HTR-8/SVneo (cell line): ENCODE results near the gene CDK9.
"Not testable (repeated sequence)": the region's sequence is repeated elsewhere in the genome, so short reads cannot be mapped to it uniquely, and the experiment has no call there.

Source experiments
- DNase-seq: peaks from one replicate; pipeline ENCODE4 v3.0.0; 2011; ENCODE audit warnings: low spot score, mixed read lengths; ENCODE audit not compliant: insufficient read length
- FAIRE-seq: peaks from 2 replicates; lab custom pipeline; 2011; peaks lifted over from hg19 to GRCh38; lab: Jason Lieb, UNC

CDK9 gene

DNA sequence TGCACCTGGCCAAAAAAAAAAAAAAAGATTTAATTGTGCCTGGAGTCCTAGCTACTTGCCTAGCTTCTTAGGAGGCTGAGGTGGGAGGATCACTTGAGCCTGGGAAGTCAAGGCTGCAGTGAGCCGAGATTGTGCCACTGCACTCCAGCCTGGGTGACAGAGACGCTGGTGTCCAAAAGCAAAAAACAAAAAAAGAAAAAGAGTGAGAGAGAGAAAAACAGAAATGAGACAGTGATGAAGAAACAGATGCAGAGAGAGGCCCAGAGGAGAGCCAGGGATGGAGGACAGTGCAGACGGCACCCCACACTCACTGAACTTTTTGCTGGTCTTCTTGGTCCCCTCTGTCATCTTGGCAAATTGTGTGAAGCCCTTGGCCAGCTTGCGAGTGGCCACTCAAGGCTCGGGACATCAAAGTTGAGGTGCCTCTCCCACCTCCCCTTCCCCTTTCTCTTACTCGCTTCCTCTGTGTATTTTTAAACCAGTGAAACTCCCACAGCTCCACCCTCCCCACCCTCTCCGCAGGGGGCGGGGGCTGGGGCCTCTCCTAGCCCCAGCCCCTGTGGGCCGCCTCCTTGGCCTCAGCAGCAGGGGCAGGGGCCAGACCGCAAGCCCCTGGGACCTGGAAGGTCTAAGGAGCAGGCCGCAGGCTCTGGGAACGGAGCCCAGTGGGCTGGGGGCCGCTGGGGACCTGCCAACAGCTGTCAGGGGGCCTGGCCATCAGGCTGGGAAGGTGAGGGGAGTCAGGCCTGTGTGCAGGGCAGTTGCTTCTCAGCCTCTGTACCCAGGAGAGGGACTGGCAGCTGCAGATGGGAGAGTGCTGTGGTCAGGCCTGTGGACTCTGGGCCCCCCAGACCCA, 7.3 kb upstream of the CDK9 start, which contains the start of gene SH2D3C:
TSS of gene SH2D3C (minus strand) at position 387 of the 856 bp plus-strand sequence. CDS start at position 348, 39 bp downstream.
- no peak for DNase-seq
- FAIRE-seq, result no peak

DNA sequence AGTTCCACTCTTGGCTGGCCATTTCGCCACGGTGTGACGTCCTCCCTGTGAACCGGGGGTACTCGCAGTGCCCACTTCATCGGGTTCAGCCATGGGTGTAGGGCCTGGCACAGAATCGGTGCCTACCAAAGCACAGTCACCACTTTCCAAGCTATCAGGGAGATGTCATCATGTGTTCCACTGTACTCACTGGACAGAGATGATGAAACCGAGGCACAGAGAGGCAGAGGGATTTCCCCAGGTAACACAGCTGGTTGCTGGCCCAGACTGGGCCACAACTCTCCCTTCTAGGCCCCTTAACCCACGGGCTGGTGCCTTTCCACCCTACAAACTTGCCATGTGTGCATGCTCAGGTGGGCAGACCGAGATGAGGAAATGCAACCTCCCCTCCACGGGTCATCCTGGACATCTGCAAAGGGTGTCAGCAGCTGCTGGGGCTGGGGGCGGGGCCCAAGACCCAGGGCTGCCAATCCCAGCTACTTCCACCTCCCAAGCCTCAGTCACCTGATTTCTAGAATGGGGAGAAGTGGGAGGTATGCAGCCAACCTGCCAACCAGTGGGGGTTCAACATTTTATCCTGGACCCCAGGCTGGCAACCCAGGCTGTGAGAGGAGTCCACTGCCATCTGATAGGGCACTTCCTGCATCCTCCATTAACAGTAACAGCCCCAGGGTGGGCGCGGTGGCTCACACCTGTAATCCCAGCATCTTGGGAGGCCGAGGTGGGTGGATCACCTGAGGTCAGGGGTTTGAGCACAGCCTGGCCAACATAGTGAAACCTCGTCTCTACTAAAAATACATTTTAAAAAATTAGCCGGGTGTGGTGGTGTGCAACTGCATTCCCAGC, 6.5 kb upstream of the CDK9 start:
- no peak for DNase-seq
- no peak for FAIRE-seq

DNA sequence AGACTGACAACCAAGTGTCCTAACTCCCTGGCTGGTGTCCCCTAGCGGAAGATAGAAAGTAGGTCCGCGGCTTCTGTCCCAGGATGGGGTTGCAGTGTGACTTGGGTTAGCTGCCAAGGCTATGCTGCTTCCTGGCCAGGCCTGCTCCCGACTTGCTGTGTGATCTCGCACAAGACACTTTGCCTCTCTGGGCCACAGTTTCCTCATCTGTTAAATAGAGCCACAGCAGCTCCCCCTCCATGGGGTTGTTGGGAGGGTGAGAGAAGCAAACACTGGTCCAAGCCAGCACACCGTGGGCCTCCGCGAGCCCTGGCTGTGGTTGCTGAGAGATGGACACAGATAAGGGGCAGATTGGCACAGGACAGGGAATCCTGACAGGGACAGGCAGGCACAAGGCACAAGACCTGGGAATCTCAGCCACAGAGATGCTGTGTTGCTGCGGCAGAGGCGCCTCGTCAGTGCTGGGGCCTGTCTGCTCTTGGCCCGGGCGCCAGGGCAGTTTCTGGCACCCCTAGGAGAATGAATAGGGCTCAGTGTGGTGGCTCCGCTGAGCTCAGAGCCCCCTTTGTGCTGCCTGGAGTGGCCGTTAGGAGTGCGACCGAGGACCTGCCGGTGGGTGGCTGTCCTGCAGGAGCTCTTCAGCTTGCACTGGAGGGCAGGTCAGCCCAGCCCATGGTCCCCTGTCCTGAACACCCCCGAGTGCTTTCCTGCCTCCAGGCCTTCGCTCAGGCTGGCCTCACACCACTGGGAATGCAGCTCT, 5.5 kb upstream of the CDK9 start:
- FAIRE-seq, result no peak
- no peak for DNase-seq

DNA sequence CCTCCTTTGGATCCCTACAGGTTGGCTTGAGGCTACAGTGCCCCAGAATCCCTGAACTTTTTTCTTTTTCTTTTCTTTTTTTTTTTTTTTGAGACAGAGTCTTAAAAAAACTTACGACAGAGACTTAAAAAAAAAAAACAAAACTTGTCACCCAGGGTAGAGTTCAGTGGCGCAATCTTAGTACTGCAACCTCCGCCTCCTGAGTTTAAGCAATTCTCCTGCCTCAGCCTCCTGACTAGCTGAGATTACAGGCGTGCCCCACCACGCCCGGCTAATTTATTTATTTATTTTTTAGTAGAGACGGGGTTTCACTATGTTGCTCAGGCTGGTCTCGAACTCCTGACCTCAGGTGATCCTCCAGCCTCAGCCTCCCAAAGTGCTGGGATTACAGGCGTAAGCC, 4.9 kb upstream of the CDK9 start:
- not testable (repeated sequence) for DNase-seq

DNA sequence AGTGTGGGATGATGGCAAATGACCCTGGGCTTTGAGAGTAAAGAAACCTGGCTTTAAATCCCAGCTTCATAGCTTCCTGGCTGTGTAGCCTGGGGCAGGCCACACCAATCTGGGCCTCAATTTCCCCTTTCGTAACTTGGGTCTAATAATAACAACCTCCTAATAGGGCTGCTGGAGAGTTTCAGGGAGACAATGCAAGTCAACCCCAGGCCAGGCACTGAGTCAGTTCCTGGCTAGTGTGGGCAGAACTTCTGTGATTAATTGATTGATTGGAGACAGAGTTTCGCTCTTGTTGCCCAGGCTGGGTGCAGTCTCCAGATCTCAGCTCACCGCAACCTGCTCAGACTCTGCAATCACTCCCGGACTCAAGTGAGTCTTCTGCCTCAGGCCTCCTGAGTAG, 4.0 kb upstream of the CDK9 start:
- no peak for FAIRE-seq
- no peak for DNase-seq

More for the DNA sequence above, 4.9 kb upstream of the CDK9 start:
- not testable (repeated sequence) for FAIRE-seq

DNA sequence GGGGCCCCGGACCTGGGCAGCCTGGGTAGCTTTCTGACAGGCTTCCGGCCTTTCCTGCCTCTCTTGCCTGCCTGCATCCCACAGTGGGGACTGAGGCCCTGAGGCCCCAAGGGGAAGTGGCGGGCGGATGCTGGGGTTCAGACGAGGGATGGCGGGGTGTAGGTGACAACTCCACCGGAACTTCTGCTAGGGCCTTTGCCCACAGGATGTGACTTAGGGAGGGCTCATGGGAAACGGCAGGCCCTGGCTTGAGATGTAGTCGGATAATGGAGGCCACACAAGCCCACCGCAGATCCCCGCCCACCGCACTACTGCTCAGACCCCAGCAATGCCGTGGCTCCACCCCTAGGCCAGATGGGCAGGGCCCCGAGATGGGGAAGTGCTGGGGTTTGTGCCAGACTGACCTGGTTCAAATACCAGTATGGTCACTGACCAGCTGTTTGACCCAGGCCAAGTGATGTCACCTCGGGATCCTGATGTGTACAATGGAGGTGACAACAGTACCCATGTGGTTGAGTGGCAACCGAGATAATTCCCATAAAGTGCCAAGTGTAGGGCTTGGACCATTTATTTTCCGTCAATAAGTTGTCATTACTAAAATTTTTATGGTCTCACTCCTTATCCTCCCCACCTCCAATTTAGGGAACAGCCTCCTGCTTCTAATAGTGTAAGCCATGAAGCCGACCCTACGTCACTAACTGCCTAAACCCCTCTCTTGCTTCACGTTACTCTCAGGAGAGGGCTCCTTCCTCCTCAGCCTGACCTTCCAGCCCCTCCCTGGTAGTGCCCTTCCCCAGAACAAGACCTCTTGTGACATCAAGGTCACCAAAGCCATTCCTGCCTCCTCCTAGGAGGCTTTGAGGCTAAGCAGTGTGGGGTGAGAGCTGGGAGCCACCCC, 2.5 kb upstream of the CDK9 start:
- FAIRE-seq, result no peak
- DNase-seq, result no peak

DNA sequence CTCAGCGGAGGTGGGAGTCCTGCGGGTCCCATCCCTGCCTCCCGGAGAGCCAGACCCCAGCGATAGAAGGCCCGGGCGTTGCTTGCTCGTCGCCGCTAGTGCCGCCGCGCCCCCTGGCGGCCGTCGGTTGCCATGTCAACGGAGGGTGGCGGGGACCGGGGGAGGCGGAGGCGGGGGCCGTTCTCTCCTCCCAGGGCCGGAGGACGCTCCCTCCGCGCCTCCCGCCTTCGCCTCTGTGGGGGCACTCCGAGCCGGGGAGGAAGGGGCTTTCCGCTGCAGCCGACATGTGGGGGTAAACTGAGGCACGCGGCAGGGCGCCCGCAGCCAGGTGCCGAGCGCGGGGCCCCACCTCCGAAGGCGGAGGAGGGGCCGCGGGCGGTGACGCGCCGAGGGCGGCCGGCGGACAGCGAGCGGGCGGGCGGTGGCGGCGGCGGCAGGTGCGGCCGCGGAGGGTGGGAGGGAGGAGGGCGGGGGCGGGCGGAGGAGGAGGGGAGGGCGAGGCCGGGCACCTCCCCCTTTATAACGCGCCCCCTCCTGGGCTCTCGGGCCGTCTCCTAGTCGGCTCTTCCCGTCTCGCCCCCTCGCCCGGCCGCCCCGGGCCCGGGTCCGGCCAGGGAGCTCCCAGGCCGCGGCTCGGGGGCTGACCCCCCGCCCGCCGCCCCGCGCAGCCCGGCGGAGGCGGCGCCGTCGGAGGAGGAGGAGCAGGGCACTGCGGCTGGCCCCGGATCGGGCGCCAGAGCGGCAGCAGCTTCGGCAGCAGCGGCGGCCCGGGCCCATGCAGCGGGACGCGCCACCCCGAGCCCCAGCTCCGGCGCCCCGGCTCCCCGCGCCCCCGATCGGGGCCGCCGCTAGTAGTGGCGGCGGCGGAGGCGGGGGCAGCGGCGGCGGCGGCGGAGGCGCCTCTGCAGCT, 556 bp upstream of the CDK9 start:
- no peak for FAIRE-seq
- DNase-seq, result peak; percentile 77

DNA sequence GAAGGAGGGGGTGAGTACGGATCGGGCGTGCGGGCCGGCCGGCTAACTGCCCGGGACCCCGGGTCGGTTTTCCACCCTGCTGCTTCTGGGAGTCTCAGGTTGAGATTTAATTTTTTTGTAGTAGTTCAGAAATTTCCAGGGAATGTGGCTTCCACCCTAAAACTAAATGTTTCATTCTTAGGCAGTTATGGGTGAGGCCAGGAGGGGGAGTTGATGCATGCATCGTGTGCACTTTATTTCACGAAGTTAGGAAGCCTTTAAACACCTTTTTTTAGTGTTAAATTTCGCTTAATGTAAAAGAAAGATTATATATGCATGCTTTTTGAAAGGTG, 905 bp downstream of the CDK9 start:
- no peak for DNase-seq
- FAIRE-seq, result no peak

DNA sequence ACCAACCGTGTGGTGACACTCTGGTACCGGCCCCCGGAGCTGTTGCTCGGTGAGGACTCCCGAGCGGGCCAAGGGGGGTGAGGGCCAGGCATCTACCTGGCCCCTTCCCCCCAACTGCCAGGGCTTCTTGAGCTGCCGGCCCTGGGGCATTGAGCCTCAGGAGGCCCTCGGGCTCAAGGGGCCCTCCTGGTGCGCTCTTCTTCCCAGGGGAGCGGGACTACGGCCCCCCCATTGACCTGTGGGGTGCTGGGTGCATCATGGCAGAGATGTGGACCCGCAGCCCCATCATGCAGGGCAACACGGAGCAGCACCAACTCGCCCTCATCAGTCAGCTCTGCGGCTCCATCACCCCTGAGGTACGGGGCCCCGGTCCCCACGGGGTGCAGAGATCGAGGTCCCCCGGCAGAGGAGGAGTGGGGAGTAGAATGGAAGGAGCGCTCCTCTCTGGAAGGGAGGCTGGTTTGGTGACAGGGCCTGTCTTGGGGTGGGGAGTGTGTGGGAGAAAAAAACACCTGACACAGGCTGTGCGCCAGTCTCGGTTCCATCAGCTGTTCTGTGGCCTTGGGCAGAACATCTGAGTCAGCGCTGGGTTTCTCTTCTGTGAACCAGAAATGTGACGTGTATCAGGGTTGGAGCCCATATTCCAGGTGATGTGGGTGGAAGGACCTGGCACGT, 2.6 kb downstream of the CDK9 start:
- FAIRE-seq (no peak), DNase-seq (no peak)

DNA sequence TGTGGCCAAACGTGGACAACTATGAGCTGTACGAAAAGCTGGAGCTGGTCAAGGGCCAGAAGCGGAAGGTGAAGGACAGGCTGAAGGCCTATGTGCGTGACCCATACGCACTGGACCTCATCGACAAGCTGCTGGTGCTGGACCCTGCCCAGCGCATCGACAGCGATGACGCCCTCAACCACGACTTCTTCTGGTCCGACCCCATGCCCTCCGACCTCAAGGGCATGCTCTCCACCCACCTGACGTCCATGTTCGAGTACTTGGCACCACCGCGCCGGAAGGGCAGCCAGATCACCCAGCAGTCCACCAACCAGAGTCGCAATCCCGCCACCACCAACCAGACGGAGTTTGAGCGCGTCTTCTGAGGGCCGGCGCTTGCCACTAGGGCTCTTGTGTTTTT, 3.3 kb downstream of the CDK9 start:
- no peak for DNase-seq
- no peak for FAIRE-seq

DNA sequence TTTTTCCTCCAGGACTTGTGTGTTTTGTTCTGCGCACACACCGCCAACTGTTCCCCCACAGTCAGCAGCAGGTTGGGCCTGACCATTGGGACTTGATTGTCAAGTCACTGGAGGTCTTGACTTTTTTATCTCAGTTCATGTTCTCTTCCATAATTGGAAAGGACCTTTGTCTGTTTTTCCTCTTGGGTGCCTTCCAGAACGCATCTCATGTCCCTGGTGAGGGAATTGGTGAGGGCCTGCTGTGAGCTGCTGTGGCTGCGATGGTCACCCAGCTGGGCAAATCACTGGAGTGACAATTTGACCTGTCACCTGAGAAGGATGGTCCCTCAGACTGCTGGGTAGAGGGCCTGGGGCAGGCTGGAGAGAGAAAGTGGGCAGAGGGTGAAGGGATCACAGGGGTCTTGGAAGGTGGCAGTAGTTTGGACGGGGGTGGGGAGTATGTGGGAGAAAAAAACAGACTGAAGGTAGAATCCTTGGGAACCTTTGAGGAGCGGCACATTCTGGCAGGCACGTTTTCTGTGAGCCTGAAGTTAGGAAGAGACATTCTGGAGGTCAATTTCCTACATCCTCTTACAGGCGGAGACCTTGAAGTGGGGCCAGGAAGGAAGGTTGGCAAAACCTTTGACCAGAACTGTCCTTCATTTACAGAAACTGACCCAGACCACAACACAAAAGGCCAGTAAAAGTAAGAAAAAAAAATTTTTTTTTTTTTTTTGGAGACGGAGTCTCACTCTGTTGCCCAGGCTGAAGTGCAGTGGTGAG, 4.4 kb downstream of the CDK9 start:
- FAIRE-seq, result no peak
- DNase-seq, result no peak

DNA sequence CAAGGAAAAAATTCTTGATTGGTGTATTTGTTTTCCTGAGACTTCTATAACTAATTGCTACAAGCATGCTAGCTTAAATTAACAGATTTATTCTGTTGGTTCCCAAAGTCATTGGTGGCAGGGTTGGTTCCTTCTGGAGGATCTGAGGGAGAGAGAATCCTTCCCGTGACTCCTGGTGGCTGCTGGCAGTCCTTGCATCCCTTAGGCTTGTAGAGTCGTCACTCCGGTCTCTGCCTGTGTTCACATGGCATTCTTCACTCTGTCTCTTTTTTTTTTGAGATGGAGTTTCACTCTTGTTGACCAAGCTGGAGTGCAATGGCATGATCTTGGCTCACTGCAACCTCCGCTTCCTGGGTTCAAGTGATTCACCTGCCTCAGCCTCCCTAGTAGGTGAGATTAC, 5.3 kb downstream of the CDK9 start:
- FAIRE-seq, result no peak
- DNase-seq, result no peak

DNA sequence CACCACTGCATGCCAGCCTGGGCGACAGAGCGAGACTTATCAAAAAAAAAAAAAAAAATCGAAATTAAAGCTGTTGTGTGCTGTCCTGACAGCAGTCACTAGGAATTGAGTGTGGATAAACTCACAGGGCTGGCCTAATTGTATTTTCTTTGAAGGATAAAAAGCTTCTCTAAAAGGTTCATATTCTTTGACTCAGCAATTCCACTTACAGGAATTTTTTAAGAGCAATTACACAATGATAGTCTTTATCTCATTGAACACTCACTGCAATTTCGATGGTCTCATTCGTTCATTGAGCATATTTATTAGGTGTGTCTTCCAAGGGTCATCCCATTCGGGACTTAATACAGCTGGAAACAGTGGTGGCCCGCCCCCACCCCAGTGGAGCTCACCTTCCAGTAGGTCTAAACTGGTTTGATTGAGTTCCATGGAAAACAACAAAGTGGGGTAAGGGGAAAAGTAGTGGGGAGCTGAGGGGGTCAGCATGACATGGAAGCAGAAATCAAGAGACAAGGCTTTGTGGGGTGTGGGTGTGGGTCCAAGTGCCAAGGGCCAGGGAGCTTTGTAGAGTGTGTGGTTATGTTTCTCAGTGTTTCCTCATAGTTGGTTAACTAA, 6.7 kb downstream of the CDK9 start:
- DNase-seq (no peak), FAIRE-seq (no peak)

DNA sequence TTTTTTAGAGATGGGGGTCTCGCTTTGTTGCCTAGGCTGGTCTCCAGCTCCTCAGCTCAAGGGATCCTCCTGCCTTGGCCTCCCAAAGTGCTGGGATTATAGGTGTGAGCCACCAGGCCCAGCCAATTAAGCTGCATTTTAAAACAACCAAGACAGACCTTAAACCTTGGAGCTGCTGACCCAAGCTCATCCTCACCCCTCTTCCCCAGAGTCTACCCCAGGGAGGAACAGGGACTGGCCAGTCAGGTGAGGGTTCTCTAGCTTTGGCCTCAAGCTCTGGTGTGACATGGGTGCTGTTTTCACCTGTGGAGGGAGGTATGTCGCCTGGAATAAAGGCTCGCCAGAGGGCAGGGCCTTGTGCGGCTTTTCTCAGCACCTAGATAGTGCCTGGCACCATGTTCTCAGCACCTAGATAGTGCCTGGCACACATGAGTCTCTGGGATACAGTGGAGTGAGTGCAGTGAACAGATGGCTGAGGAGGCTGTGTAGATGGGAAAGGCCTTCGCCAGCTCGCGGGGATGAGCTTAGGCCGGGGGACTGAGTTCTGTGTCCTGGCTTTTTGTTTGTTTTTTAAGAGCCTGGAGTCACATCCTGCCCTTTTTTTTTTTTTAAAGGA, 7.4 kb downstream of the CDK9 start:
- no peak for FAIRE-seq
- DNase-seq, result no peak

DNA sequence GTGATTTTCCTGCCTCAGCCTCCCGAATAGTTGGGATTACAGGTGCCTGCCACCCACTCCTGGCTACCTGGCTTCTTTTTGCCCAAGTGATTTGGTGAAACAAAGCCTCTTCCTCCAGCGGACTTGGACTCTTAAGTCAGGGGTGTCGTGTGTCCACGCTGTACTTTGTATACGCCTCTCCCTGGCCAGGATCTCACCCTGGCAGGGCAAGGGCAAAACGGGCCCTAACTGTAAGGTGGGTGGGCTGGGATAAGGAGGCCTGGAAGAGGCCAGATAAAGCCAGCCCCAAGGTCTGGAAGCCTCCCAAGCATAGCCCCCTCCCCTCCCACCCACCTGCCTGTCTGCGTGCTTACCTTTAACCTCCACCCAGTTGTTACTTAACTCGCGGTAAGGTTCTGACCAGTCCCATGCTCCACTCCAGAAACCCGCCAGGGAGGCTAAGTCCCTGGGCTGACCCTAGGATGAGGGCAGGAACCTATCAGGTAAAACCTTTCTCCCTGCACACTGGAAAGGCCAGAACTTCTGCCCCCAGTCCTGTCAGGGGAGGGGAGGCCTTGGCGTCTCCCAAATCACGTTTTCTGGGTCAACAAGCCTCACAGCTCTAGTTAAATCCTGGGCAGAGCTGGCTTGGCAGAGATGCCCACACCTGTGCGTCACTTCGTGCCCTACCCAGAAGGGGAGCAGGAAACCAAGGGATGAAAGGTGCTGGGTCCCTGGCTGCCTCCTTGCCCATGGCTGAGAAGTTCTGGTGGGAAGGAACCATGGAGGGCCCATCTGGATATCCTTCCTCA, 8.4 kb downstream of the CDK9 start:
- FAIRE-seq (no peak), DNase-seq (no peak)
